Pancreas (tissue), 10 donors: Measurements from ENCODE around the gene TCN1. TPM values are rescaled to one million over a fixed set of nuclear protein-coding genes. Genes with fewer than 3 reads are reported as not detected.
"Not testable (repeated sequence)": the region's sequence is repeated elsewhere in the genome, so short reads cannot be mapped to it uniquely, and the experiment has no call there.

Experiments used
- ATAC-seq, 4 donors: fragments of 200-7000 bp; cut with Tn5 transposase; one replicate each; pipeline versions ENCODE4 v1.8.0 to v1.9.1; 2020; ENCODE audit warnings: mild to moderate bottlenecking in 4 of 4, moderate library complexity in 4 of 4
- DNase-seq, 6 donors: peaks; one replicate each; pipeline ENCODE4 v3.0.0-alpha.2; 2020
- FAIRE-seq: peaks from 2 replicates; lab custom pipeline; 2012; peaks lifted over from hg19 to GRCh38; lab: Jason Lieb, UNC
- H3K27ac ChIP-seq, 4 donors: fragments of 200-600 bp; sonication (generic); 1 replicate in 3 of 4; 2 replicates in 1 of 4; pipeline versions ENCODE4 v1.5.0 to v1.8.0; 2020
- H3K27me3 ChIP-seq, 4 donors: fragments of 200-600 bp; one replicate each; pipeline ENCODE4 v1.8.0; 2021
- H3K36me3 ChIP-seq, 3 donors: fragments of 200-600 bp; sonication (generic) in 1 of 3; one replicate each; pipeline versions ENCODE4 v1.5.0 to v1.8.0; 2020 to 2021
- H3K4me1 ChIP-seq, 3 donors: fragments of 200-600 bp; one replicate each; pipeline ENCODE4 v1.8.0; 2021
- H3K4me3 ChIP-seq, 4 donors: fragments of 200-600 bp; sonication (generic) in 2 of 4; one replicate each; pipeline versions ENCODE4 v1.5.0 to v1.8.0; 2020 to 2021
- H3K9me3 ChIP-seq, 4 donors: fragments of 200-600 bp; one replicate each; pipeline ENCODE4 v1.8.0; 2021
- WGBS, 2 donors: extraction: QIAGEN DNeasy Blood & Tissue Kit; methylation state at CpG; one replicate each; pipeline ENCODE4 v1.1.7; 2013; 5-methylcytosine and 5-hydroxymethylcytosine counted together
- intact Hi-C, 3 donors: fragments of 100-400 bp; cut with DNase I; formaldehyde crosslinking; loops; one replicate each; pipeline versions ENCODE4 v1.11.1 to v1.14.2; 2022
- polyA plus RNA-seq, 2 donors: library from polyadenylated mRNA; stranded (reverse); fragments of 200-250 nt; gene quantifications; one replicate each; pipeline ENCODE4 v1.2.3, GENCODE V29; 2013
- total RNA-seq, 6 donors: library from RNA; stranded (reverse); fragmentation: NEBNext Ultra II Directional in 4 of 6; extraction: Animal tissue kit (Norgen Biotek cat#: 25700) in 4 of 6; gene quantifications; one replicate each; pipeline versions ENCODE4 v1.2.1 to v1.2.4, GENCODE V29; 2021 to 2023
- TF ChIP-seq, protein P1 (sequence below), 4 donors: fragments of 200-600 bp; sonication (generic) in 3 of 4; IDR thresholded peaks; one replicate each; pipeline versions ENCODE4 v1.5.0 to v1.8.0; 2021; ENCODE audit warnings: antibody characterized with exemption in 4 of 4
- donor health status: healthy with polysubstance abuse.
- donor health status: DM: no; HTN: no; CAD: no; lungs with moderate emphysema.
- donor health status: DM: no; HTN: no; CAD: no.
- donor health status: control.
- donor health status: control.
- donor health status: Bipolar disorder and iron deficiency.
- donor health status: DM: yes; HTN: yes; CAD: no.
- donor health status: DM: no; HTN: no; CAD: no.
- donor health status: DM: no; HTN: no; CAD: no.
- donor health status: DM: yes; HTN: yes; CAD: no.

Gene TCN1
- total and polyA plus RNA-seq, 8 donors: 0.11 to 52.2 (median 4.1) TPM

DNA sequence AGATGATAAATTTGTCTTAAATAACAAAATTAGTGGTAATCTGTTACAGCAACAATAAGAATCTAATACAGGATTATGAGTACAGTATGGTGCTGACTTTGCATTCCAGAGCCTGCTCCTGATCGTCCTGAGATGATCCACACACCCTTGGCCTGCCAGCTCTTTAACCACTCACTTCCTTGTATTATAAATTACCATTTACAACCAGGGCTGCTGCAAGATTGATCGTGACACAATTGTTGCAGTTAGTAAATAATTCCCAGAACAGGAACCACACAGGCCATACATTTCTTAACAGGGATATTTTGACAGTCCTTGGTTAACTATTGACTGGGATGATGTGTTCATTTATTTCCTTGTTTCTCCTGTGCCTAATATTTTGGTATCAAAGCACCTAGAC lies 17.2 kb downstream of the TCN1 start:
- ATAC-seq (peak; percentile 84 to 91 (median 87)), DNase-seq (peak in 2 of 6 donors; percentile 21 to 24), FAIRE-seq (no peak)
- H3K4me1 ChIP-seq: peaks cover 0 to 23% (median 0%) of the 10 kb centered on the region in 3 donors
- no peak overlapping the region for H3K4me3 ChIP-seq
- WGBS, 2 donors: 19 to 37% methylated on average over 2 of the region's 2 CpGs
- H3K27me3 ChIP-seq: no peaks in the 10 kb centered on the region
- TF ChIP-seq, protein P1, sequence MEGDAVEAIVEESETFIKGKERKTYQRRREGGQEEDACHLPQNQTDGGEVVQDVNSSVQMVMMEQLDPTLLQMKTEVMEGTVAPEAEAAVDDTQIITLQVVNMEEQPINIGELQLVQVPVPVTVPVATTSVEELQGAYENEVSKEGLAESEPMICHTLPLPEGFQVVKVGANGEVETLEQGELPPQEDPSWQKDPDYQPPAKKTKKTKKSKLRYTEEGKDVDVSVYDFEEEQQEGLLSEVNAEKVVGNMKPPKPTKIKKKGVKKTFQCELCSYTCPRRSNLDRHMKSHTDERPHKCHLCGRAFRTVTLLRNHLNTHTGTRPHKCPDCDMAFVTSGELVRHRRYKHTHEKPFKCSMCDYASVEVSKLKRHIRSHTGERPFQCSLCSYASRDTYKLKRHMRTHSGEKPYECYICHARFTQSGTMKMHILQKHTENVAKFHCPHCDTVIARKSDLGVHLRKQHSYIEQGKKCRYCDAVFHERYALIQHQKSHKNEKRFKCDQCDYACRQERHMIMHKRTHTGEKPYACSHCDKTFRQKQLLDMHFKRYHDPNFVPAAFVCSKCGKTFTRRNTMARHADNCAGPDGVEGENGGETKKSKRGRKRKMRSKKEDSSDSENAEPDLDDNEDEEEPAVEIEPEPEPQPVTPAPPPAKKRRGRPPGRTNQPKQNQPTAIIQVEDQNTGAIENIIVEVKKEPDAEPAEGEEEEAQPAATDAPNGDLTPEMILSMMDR (IDR thresholded peaks at IDR 0.05): no peak
- intact Hi-C loops: no loop called here
- no peaks in the 10 kb centered on the region for H3K36me3 ChIP-seq
- no peaks in the 10 kb centered on the region for H3K9me3 ChIP-seq
- H3K27ac ChIP-seq: peak overlapping the region in 3 of 4 donors; percentile 19 to 73 (median 65)

DNA sequence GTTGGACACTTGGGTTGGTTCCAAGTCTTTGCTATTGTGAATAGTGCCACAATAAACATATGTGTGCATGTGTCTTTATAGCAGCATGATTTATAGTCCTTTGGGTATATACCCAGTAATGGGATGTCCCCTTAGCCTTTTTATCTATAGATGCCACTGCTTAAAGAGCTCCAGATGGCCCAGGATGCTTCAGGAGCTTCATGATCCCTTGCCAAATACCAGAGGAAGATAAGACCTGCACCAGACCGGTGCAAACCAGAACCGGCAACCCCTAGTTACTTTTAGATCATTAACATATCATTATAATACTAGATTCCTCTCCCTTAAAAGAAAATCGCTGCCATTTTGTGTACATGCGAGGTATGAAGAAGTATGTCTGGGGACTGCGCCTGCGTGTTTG lies 17.8 kb downstream of the TCN1 start:
- H3K4me3 ChIP-seq, H3K36me3 ChIP-seq, intact Hi-C loops, ATAC-seq, H3K9me3 ChIP-seq, DNase-seq, H3K27me3 ChIP-seq, FAIRE-seq: not testable (repeated sequence)
- 80 to 82% methylated on average over 6 of the region's 6 CpGs for WGBS, 2 donors
- Histone ChIP-seq H3K4me1 (peaks cover 0 to 23% (median 0%) of the 10 kb centered on the region in 3 donors), H3K27ac (peak overlapping the region in 3 of 4 donors; percentile 19 to 73 (median 65))

- Histone ChIP-seq H3K27ac (no peak overlapping the region), H3K4me1 (peaks cover 0 to 23% (median 0%) of the 10 kb centered on the region in 3 donors), H3K9me3 (no peaks in the 10 kb centered on the region), H3K27me3 (no peaks in the 10 kb centered on the region), H3K36me3 (no peaks in the 10 kb centered on the region), H3K4me3 (no peak overlapping the region)
- no peak for ATAC-seq
- WGBS, 2 donors: 86 to 98% methylated on average over 3 of the region's 3 CpGs
- TF ChIP-seq, protein P1 (IDR thresholded peaks at IDR 0.05): no peak
- no peak for DNase-seq
- intact Hi-C loops: no loop called here
- FAIRE-seq: no peak
Measured at GRCh38 chr11:59847626-59848025, 18.7 kb downstream of the TCN1 start.

GRCh38 chr11:59846556-59846955 lies 19.7 kb downstream of the TCN1 start:
- intact Hi-C loops: no loop called here
- H3K9me3 ChIP-seq: no peaks in the 10 kb centered on the region
- no peaks in the 10 kb centered on the region for H3K27me3 ChIP-seq
- no peaks in the 10 kb centered on the region for H3K36me3 ChIP-seq
- FAIRE-seq (no peak), ATAC-seq (no peak), DNase-seq (no peak)
- no peak overlapping the region for H3K27ac ChIP-seq
- WGBS, 2 donors: 84 to 88% methylated on average over 5 of the region's 5 CpGs
- H3K4me3 ChIP-seq: no peak overlapping the region
- TF ChIP-seq, protein P1 (IDR thresholded peaks at IDR 0.05): no peak
- H3K4me1 ChIP-seq: peaks cover 0 to 23% (median 0%) of the 10 kb centered on the region in 3 donors

- Histone ChIP-seq H3K4me1 (peaks cover 0 to 26% (median 2%) of the 10 kb centered on the region in 3 donors), H3K36me3 (no peaks in the 10 kb centered on the region), H3K27ac (peak within 1 kb of the TSS in 2 of 4 donors; percentile 22 to 61), H3K4me3 (no peak within 1 kb of the TSS), H3K27me3 (no peaks in the 10 kb centered on the region), H3K9me3 (no peaks in the 10 kb centered on the region)
- ATAC-seq (peak in 1 of 4 donors; percentile 31), FAIRE-seq (no peak), DNase-seq (no peak)
- intact Hi-C loops: no loop called here
- WGBS, 2 donors: 70% methylated on average over 4 of the region's 4 CpGs
- TF ChIP-seq, protein P1 (IDR thresholded peaks at IDR 0.05): no peak
Measured at GRCh38 chr11:59845399-59845798, 20.9 kb downstream of the TCN1 start, which contains the start of gene CBLIF. Gene CBLIF, minus strand, starts transcription at chr11:59845499. Its CDS starts 46 bp downstream, at chr11:59845453.
